Motor neuron (in vitro differentiated cells): ENCODE data around the gene AAGAB. TPM values are rescaled to one million over a fixed set of nuclear protein-coding genes. Genes with fewer than 3 reads are reported as not detected.

Experiments used
- ATAC-seq, 8 experiments: fragments of 200-7000 bp; cut with Tn5 transposase; replicated peaks in 6 of 8; 2 replicates each; pipeline ENCODE4 v1.8.0; 2021; ENCODE audit warnings: mild to moderate bottlenecking in 8 of 8, moderate library complexity in 8 of 8
- H3K27ac ChIP-seq, 2 donors: fragments of 250-450 bp; sonication (Bioruptor Pico); 2 replicates each; pipeline ENCODE4 v1.9.0; 2021; ENCODE audit warnings: antibody characterized with exemption in 2 of 2, mild to moderate bottlenecking in 2 of 2, moderate library complexity in 1 of 2
- H3K4me1 ChIP-seq, 2 donors: fragments of 250-450 bp; sonication (Bioruptor Pico); replicated peaks in 1 of 2; 2 replicates each; pipeline ENCODE4 v1.6.1; 2021; ENCODE audit warnings: antibody characterized with exemption in 2 of 2, mild to moderate bottlenecking in 2 of 2, moderate library complexity in 1 of 2
- H3K4me3 ChIP-seq, 5 donors: fragments of 250-450 bp; sonication (Bioruptor Pico); 2 replicates each; pipeline ENCODE4 v1.9.0; 2021; ENCODE audit warnings: antibody characterized with exemption in 5 of 5, mild to moderate bottlenecking in 5 of 5, moderate library complexity in 4 of 5
- WGBS, 10 experiments: fragments of 450-650 bp; shearing (Covaris generic); methylation state at CpG; one replicate each; pipeline ENCODE4 v1.0.0; 2022; 5-methylcytosine and 5-hydroxymethylcytosine counted together
- in situ Hi-C, 9 experiments: fragments of 400-800 bp; cut with MboI; loops; one replicate each; pipeline ENCODE4 v1.15.0; 2021; ENCODE audit warnings: low sequenced_read_pairs in 9 of 9, low pct_unique_long_range_greater_than_20kb in 2 of 9; ENCODE audit not compliant: unreplicated experiment in 9 of 9
- total RNA-seq, 8 experiments: library from RNA; unstranded; fragments of 300-600 nt; gene quantifications; 2 replicates each; pipeline versions ENCODE4 v1.2.3 to v1.2.4, GENCODE V29; 2022

Gene AAGAB
- total RNA-seq, 8 experiments from 2014 or later, result 32.9 to 72.1 (median 41.5) TPM

GRCh38 chr15:67197364-67197695 is 57.1 kb downstream of the AAGAB start:
- Histone ChIP-seq H3K4me1 (no peaks in the 10 kb centered on the region), H3K4me3 (no peak overlapping the region), H3K27ac (no peak overlapping the region)
- in situ Hi-C loops, result no loop called here
- 38 to 100% (median 95%) methylated on average over 1 to 2 of the region's 2 CpGs; no CpG with 5 or more reads in 4 of the 10 experiments for WGBS, 10 experiments
- ATAC-seq, result peak in 2 of 8 experiments; percentile 2 to 10

GRCh38 chr15:67196672-67197363 is 57.6 kb downstream of the AAGAB start:
- in situ Hi-C loops, result no loop called here
- 27 to 100% (median 80%) methylated on average over 1 to 8 of the region's 8 CpGs; no CpG with 5 or more reads in 1 of the 10 experiments for WGBS, 10 experiments
- Histone ChIP-seq H3K4me1 (no peaks in the 10 kb centered on the region), H3K4me3 (no peak overlapping the region), H3K27ac (no peak overlapping the region)
- ATAC-seq, result peak; percentile 33 to 94 (median 70)

GRCh38 chr15:67196222-67196621 is 58.2 kb downstream of the AAGAB start:
- Histone ChIP-seq H3K27ac (no peak overlapping the region), H3K4me3 (no peak overlapping the region), H3K4me1 (no peaks in the 10 kb centered on the region)
- ATAC-seq, result no peak
- 68 to 100% (median 88%) methylated on average over 1 to 6 of the region's 6 CpGs; no CpG with 5 or more reads in 4 of the 10 experiments for WGBS, 10 experiments
- in situ Hi-C loops, result no loop called here

GRCh38 chr15:67195305-67195704 is 59.2 kb downstream of the AAGAB start:
- Histone ChIP-seq H3K27ac (no peak overlapping the region), H3K4me3 (no peak overlapping the region), H3K4me1 (no peaks in the 10 kb centered on the region)
- WGBS, 10 experiments, result 83 to 100% (median 100%) methylated on average over 1 to 3 of the region's 3 CpGs; no CpG with 5 or more reads in 3 of the 10 experiments
- in situ Hi-C loops, result no loop called here
- ATAC-seq, result no peak

- WGBS, 10 experiments, result 52 to 100% (median 91%) methylated on average over 1 to 9 of the region's 9 CpGs; no CpG with 5 or more reads in 1 of the 10 experiments
- no peaks in the 10 kb centered on the region for H3K4me1 ChIP-seq
- no peak overlapping the region for H3K4me3 ChIP-seq
- ATAC-seq, result no peak
- no peak overlapping the region for H3K27ac ChIP-seq
- in situ Hi-C loops, result no loop called here
Observed at GRCh38 chr15:67194171-67195114, 60.0 kb downstream of the AAGAB start.

GRCh38 chr15:67193223-67193990 is 61.1 kb downstream of the AAGAB start:
- in situ Hi-C loops, result no loop called here
- Histone ChIP-seq H3K27ac (no peak overlapping the region), H3K4me1 (no peaks in the 10 kb centered on the region), H3K4me3 (no peak overlapping the region)
- WGBS, 10 experiments, result 59 to 100% (median 96%) methylated on average over 1 to 10 of the region's 12 CpGs
- no peak for ATAC-seq

- no peak for ATAC-seq
Observed at GRCh38 chr15:67192185-67192820, 62.2 kb downstream of the AAGAB start.

GRCh38 chr15:67190813-67191212 is 63.6 kb downstream of the AAGAB start:
- Histone ChIP-seq H3K4me3 (no peak overlapping the region), H3K4me1 (no peaks in the 10 kb centered on the region), H3K27ac (no peak overlapping the region)
- no peak for ATAC-seq
- WGBS, 10 experiments, result 100% methylated on average over 1 to 3 of the region's 11 CpGs; no CpG with 5 or more reads in 6 of the 10 experiments
- in situ Hi-C loops, result no loop called here

More at GRCh38 chr15:67192185-67192820, 62.2 kb downstream of the AAGAB start:
- 60 to 100% (median 96%) methylated on average over 1 to 5 of the region's 5 CpGs; no CpG with 5 or more reads in 3 of the 10 experiments for WGBS, 10 experiments
- Histone ChIP-seq H3K4me3 (no peak overlapping the region), H3K27ac (no peak overlapping the region), H3K4me1 (no peaks in the 10 kb centered on the region)
- in situ Hi-C loops, result no loop called here

- Histone ChIP-seq H3K27ac (no peak overlapping the region), H3K4me1 (no peaks in the 10 kb centered on the region), H3K4me3 (no peak overlapping the region)
- in situ Hi-C loops, result no loop called here
- no peak for ATAC-seq
- WGBS, 10 experiments, result 83 to 92% methylated on average over 1 to 2 of the region's 2 CpGs; no CpG with 5 or more reads in 8 of the 10 experiments
Observed at GRCh38 chr15:67190326-67190725, 64.1 kb downstream of the AAGAB start.

- no peak overlapping the region for H3K4me3 ChIP-seq
- WGBS, 10 experiments, result 60 to 100% (median 95%) methylated on average over 1 to 9 of the region's 26 CpGs; no CpG with 5 or more reads in 3 of the 10 experiments
- in situ Hi-C loops, result no loop called here
- H3K4me1 ChIP-seq, result no peaks in the 10 kb centered on the region
- no peak overlapping the region for H3K27ac ChIP-seq
- ATAC-seq, result peak in 1 of 8 experiments; percentile 54
Observed at GRCh38 chr15:67189326-67190051, 65.0 kb downstream of the AAGAB start.

- in situ Hi-C loops, result no loop called here
- WGBS, 10 experiments, result 8 to 100% (median 92%) methylated on average over 1 to 3 of the region's 8 CpGs; no CpG with 5 or more reads in 2 of the 10 experiments
- Histone ChIP-seq H3K27ac (no peak overlapping the region), H3K4me3 (no peak overlapping the region), H3K4me1 (no peaks in the 10 kb centered on the region)
- ATAC-seq, result peak in 3 of 8 experiments; percentile 60 to 73 (median 72)
Observed at GRCh38 chr15:67188551-67189218, 65.8 kb downstream of the AAGAB start.
